Erythroblast (primary cell): ENCODE results near the gene AGO4.
A peak's percentile ranks its signal among the peaks of the same experiment; 100 is the strongest.
"Not testable (repeated sequence)": the region's sequence is repeated elsewhere in the genome, so short reads cannot be mapped to it uniquely, and the experiment has no call there.

Source experiments
- DNase-seq, 2 experiments: peaks; one replicate each; lab custom pipeline; 2025; lab: John Stamatoyannopoulos, UW
- GATA1 ChIP-seq: IDR thresholded peaks from 2 replicates; pipeline ENCODE4 v1.6.1; 2011; ENCODE audit warnings: low read depth, mild to moderate bottlenecking, control low read depth, low read length, moderate library complexity
- POLR2A ChIP-seq: IDR thresholded peaks from 2 replicates; pipeline ENCODE4 v1.6.1; 2011; ENCODE audit warnings: mild to moderate bottlenecking, low read length

AGO4 gene

GRCh38 chr1:35797380-35797779 is 10.4 kb upstream of the AGO4 start:
- DNase-seq: no peak
- no peak for TF ChIP-seq POLR2A
- TF ChIP-seq GATA1: no peak

GRCh38 chr1:35798019-35798418 is 9.8 kb upstream of the AGO4 start:
- not testable (repeated sequence) for DNase-seq

GRCh38 chr1:35800167-35800887 is 7.5 kb upstream of the AGO4 start:
- not testable (repeated sequence) for DNase-seq

- peak; percentile 55 to 58 for DNase-seq
- TF ChIP-seq GATA1: no peak
- peak; percentile 50 for TF ChIP-seq POLR2A
Measured at GRCh38 chr1:35808450-35809113, 766 bp downstream of the AGO4 start.

- no peak for TF ChIP-seq GATA1
- no peak for TF ChIP-seq POLR2A
- DNase-seq: no peak
Measured at GRCh38 chr1:35809114-35810095, 1.6 kb downstream of the AGO4 start.

- TF ChIP-seq GATA1 (no peak), POLR2A (no peak)
- peak; percentile 17 to 37 for DNase-seq
Measured at GRCh38 chr1:35810096-35810881, 2.5 kb downstream of the AGO4 start.

GRCh38 chr1:35812754-35813153 is 4.9 kb downstream of the AGO4 start:
- not testable (repeated sequence) for DNase-seq

GRCh38 chr1:35825255-35825654 is 17.4 kb downstream of the AGO4 start:
- no peak for DNase-seq
- TF ChIP-seq GATA1: no peak
- TF ChIP-seq POLR2A: no peak

- no peak for DNase-seq
- no peak for TF ChIP-seq GATA1
- no peak for TF ChIP-seq POLR2A
Measured at GRCh38 chr1:35832276-35832905, 24.6 kb downstream of the AGO4 start.

- DNase-seq: no peak
- TF ChIP-seq POLR2A (no peak), GATA1 (no peak)
Measured at GRCh38 chr1:35833395-35833794, 25.6 kb downstream of the AGO4 start.

GRCh38 chr1:35834218-35834617 is 26.4 kb downstream of the AGO4 start:
- no peak for DNase-seq
- TF ChIP-seq POLR2A: no peak
- TF ChIP-seq GATA1: no peak

GRCh38 chr1:35835398-35835797 is 27.6 kb downstream of the AGO4 start:
- DNase-seq: no peak
- TF ChIP-seq POLR2A (no peak), GATA1 (no peak)

GRCh38 chr1:35836734-35837133 is 28.9 kb downstream of the AGO4 start:
- no peak for TF ChIP-seq POLR2A
- no peak for DNase-seq
